HG03571 (cell line): Measurements from ENCODE around the gene DPM3.
"Not testable (repeated sequence)": the region's sequence is repeated elsewhere in the genome, so short reads cannot be mapped to it uniquely, and the experiment has no call there.

Experiments used
- ATAC-seq: cut with Tn5 transposase; IDR thresholded peaks from one replicate; pipeline ENCODE4 v1.9.1; 2021; ENCODE audit not compliant: unreplicated experiment

DPM3 gene

DNA sequence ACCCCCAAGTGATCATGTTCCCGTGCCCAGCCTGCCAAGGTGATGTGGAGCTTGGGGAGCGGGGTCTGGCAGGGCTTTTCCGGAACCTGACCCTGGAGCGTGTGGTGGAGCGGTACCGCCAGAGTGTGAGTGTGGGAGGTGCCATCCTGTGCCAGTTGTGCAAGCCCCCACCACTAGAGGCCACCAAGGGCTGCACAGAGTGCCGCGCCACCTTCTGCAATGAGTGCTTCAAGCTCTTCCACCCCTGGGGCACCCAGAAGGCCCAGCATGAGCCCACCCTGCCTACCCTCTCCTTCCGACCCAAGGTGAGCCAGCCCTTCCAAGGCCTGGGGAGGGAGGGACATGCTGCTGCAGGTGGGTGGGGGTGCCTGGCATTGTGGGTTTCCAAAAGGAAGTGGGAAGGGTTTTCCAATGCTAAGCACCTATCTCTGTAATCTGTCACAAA, 35.6 kb upstream of the DPM3 start:
- ATAC-seq = no peak

DNA sequence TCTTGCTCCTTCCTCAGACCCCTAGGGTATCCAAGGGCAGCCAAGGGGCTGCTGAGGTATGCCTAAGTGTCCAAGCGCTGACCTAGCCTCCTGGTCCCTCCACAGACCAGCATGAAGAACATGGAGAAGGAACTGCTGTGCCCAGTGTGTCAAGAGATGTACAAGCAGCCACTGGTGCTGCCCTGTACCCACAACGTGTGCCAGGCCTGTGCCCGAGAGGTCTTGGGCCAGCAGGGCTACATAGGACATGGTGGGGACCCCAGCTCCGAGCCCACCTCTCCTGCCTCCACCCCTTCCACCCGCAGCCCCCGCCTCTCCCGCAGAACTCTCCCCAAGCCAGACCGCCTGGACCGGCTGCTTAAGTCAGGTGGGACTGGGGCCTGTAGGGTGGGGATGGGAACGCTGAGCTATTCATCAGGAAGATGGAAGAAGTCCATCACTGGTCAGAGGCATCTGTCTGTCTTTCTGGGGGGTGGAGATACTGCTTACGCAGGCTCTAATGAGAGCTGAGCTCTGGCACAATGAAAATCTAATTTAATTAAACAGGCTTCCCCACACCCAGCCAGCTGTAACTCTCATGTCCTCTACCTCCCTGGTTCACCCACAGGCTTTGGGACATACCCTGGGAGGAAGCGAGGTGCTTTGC, 35.1 kb upstream of the DPM3 start:
- ATAC-seq = no peak

DNA sequence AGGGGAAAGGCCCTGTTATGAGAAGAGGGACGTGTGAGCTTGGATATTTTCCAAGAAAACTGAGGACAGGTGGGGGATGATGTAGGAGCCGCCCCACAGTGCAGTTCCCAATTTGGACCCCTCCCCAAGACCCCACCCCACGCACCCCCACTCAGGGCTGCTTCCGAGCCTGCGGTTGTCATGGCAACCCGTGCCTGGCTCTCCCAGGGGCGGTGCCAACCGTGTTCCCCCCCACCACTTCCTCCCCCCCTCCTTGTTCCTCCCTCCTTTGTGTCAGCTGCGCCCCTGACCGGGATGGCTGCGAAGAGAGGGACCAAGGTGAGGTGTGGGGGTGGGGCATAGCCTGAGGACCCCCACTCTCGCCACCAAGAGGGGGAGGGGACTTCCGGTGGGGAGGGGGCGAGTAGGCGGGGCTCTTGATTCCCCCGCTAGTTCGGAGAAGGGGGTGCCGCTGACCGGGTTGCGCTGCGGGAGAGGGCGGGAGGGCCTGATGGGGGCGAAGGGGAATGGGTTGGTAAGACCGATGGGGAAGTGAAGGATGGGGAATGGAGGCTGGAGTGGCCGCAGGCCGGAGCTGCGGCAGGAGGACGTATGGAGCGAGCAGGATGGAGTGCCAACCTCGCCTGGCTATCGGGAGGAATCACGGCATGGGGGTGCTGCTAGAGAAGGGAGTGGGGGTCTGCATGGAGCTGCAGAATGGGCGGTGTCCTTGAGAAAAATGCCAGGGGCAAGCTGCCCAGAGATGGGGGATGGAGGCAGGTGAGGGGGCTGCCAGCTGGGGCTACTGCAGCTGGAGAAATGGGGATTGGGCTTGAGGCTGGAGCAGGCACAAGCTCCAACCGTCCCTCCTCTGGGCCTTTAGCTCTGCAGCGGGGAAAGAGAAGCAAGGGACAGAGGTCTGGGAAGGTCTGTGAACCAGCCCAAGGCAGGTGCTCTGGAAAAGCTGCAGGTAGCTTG, 34.3 kb upstream of the DPM3 start:
- ATAC-seq = no peak

DNA sequence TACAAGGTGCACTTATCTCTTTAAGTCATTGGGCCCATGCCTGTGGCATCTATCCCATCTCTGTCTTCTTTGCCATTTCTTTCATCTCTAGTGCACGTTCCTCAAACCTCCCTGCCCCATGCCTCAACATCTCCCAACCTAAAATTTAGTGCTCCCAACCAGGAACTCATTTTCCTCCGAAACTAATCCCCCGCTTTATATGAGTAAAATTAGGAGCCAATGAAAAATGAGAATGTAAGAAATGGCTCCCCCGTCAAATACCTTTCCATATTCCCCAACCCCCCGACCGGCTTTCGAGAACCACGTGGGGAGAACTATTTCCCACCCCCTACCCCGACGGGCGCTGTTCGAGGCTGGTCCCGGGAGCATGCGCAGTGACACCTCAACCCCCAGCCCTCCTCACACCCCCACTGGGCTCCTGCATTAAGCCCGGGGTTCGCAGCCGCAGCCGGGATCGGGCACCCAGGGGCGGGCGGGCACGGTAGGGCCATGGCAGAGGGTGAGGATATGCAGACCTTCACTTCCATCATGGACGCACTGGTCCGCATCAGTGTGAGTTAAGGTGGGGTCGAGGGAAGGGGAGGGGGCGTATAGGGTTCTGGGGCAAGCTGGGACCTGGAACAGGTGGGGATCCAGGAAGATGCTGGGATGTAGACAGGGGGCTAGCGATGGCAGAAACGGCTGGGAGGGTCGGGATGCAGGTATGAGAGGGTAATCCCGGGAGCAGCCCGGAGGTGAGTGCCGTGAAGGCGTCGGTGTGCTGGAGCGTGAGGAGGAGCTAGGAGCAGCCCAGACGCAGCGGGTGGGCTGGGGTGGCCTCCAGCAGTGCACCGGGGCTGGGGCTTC, 33.4 kb upstream of the DPM3 start, which contains the start of gene TRIM46:
TRIM46 (plus strand) TSS at position 372 of the 846 bp plus-strand sequence; CDS start at position 490, 118 bp downstream.
- ATAC-seq = no peak

DNA sequence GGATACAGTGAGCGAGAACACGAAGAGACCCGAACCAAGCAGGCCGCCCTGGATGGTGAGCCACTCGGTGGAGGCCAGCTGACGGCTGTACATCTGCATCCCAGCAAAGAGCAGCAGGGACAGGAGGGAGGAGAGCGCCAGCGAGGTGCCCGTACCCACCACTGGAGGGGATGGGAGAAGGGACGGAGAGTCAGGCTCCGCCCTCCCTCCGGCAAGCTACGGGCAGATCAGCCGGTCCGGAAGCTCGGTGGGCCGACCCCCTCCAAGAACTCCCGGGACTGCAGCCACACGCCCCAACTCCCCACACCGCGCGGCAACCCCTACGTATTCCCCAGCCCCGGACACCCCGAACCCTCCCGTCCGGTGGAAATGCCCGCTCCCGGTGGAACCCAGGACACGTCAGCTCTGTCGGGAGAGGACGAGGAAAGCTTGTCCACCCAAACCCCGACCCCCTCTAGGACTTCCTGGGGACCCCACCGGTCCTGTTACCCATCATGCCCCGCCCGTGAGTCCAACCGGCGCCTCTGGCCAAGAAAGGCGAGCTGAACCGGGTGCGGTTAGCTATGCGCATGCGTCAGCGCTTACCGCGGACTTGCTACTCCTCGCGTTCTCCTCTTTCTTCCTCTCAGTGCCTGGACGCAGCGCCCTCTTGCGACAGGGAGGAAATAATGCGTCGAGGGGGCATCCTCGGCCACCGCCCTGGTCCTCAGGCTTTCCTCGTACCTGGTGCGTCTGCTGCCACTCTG, 32.6 kb upstream of the DPM3 start, which contains the start of gene KRTCAP2:
KRTCAP2 (minus strand) TSS at position 573 of the 746 bp plus-strand sequence; CDS start at position 493, 80 bp downstream.
- ATAC-seq = no peak

- no peak for ATAC-seq
These were observed 31.8 kb upstream of the DPM3 start for GRCh38 chr1:155171836-155172731.

- no peak for ATAC-seq
These were observed 30.5 kb upstream of the DPM3 start for GRCh38 chr1:155170806-155171205.

DNA sequence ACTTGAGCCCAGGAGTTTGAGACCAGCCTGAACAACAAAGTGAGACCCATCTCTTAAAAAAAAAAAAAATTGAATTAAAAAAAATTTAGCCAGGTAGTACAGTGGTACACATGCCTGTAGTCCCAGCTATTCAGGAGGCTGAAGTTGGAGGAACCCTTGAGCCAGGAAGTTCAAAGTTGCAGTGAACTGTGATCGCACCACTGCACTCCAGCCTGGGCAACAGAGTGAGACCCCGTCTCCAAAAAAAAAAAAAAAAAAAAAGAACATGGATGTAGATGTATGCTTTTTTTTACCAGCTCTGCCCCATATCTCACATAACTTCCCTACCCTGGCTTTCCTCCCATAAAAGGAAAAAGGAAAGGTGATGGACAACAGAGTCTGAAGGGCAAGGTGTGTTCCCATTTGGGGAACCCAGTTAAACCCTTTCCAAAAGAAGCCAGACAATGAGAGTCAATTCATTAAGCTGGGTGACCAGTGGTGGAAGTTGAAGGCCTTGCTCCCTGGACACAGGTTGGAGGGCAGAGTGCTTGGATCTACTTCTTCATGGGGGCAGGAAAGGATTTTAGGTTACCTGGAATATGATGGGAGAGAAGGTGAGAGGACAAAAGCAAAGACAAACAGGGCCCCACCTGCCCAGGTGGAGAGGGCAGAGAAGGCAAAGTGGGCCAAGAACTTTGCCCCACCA, 29.9 kb upstream of the DPM3 start:
- no peak for ATAC-seq

DNA sequence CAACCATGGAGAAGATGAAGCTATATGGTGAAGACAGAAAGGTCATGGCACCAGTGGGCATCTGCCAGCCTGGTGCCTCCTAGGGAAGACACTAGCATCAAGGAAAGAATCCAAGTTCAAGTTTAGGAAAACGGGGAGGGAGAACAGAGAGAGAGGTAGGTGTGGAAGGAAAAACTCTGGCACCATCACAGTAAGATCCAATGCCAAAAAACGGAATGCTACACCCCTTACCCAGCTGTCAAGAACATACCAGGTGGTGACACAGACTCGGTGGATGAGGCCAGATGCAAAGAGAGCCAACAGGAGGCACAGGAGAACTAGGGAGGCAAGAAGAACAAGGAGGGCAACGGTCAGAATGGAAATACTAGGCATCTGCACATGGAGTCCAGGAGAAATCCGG, 29.2 kb upstream of the DPM3 start:
- ATAC-seq = no peak

GRCh38 chr1:155168456-155169210, 28.3 kb upstream of the DPM3 start:
- ATAC-seq = no peak

GRCh38 chr1:155168105-155168445, 27.7 kb upstream of the DPM3 start:
- ATAC-seq = not testable (repeated sequence)

GRCh38 chr1:155167166-155168104, 27.1 kb upstream of the DPM3 start:
- ATAC-seq = no peak

- no peak for ATAC-seq
These were observed 26.3 kb upstream of the DPM3 start for GRCh38 chr1:155166471-155167165.

- ATAC-seq = no peak
These were observed 25.7 kb upstream of the DPM3 start for GRCh38 chr1:155166051-155166470.

- ATAC-seq = not testable (repeated sequence)
These were observed 24.3 kb upstream of the DPM3 start for GRCh38 chr1:155164625-155165024.

DNA sequence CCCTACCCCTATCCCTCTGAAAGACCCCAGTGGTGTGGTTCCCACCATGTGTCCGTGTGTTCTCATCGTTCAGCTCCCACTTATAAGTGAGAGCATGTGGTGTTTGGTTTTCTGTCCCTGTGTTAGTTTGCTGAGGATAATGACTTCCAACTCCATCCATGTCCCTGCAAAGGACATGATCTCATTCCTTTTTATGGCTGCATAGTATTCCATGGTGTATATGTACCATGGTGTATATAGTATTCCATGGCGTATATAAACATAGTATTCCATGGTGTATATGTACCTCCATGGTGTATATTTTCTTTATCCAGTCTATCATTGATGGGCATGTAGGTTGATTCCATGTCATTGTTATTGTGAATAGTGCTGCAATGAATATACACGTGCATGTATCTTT, 23.5 kb upstream of the DPM3 start:
- not testable (repeated sequence) for ATAC-seq
